OCI-M2 (cell line): ENCODE results near the gene RTP3.
"Not testable (repeated sequence)": the region's sequence is repeated elsewhere in the genome, so short reads cannot be mapped to it uniquely, and the experiment has no call there.

ENCODE experiments used
- DNase-seq: peaks from one replicate; lab custom pipeline; 2025; ENCODE audit not compliant: unreplicated experiment; lab: John Stamatoyannopoulos, UW

Gene RTP3

DNA sequence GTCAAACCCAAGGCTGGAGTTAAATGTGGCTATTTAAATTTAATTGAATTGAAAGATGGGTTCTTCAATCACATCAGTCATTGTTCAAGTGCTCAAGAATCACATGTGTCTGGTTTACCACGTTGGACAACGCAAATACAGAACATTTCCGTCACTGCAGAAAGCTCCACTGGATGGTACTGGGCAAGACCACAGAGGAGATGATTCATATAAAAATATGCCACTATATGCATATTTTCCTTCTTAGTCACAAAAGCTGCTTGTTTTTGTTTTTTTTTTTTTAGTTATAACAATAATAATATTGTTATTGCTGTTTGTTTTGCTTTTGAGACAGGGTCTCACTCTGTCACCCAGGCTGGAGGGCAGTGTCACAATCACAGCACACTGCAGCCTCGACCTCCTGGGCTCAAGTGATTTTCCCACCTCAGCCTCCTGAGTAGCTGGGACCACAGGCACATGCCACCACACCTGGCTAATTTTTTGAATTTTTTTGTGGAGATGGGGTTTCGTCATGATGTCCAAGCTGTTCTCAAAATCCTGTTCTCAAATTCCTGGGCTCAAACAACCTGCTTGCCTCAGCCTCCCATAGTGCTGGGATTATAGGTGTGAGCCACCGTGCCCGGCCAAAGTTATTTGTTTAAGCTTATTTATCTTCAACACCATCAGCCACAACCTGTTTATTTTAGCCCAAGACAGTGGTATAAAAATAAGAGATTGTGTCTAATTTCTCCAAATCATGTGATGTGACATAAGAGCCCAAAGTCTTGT lies 19.4 kb downstream of the RTP3 start:
- DNase-seq: no peak

DNA sequence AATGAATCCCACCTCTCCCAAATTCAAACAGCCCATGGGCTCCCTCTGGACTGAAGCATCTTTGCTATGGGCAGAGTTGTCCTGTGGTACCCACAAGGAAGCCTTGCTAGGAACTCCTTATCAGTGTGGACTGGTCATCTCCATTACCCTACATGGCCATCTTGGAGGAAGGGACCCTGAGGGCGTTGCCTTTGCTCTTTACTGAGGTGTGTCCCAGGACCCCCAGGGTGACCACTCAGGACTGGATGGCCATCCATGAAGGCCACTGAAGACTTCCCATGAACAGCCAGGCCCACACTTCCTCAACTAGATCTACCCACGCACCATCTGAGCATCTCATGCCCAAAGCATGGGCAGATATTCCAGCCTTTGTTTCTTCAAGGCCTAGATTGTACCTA lies 20.0 kb downstream of the RTP3 start:
- no peak for DNase-seq

DNA sequence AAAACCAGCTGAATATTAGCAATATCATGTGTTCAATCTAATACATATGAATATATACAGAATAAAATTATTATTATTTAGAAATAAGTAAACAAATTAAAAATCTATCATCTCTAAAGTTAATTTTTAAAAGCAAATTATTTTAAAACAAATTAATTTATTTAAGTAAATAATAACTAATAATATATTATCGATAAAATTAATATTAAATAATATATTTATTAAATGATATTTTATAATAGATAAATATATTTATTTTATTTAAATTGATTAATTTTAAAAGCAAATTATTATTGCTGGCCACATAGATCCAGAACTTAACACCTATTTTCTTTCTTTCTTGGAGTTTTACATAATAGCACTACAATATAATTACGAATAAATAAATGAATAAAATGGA lies 22.2 kb downstream of the RTP3 start:
- no peak for DNase-seq

DNA sequence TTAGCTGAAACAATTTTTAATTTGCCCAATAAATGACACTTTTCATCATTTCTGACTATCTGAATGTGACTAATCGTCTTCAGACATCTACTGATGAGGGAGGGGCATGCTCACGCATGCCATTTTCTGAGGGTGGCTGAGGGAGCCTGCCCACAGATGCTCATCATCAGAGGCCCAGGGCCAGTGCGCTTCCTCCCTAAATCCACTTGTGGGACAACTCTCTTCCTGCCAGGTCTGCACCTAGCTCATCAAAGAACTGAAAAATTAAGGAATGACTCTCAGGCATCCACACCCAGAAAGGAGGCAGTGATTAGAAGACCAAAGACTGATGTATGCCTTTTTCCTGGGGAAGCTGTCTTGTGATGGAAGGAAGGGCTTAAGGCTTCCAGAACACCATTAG lies 22.8 kb downstream of the RTP3 start:
- no peak for DNase-seq

DNA sequence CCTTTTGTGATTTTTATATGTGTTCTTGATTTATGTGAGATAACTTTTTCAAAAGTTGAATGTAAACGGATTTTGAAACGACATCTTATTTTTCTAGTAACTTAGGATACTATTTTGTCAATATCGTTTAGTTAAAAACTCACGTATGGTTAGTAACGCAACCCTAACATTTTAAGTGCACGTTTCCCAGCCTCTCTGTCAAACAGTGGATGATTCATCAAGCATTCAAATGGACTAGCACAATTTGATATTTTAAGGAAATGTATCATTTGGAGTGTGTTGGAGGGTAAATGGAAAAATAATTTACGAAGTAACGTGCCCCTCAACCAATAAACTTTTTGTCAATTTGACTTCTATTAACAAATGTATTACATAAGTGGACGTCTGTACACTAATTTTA lies 23.3 kb downstream of the RTP3 start:
- DNase-seq: no peak

DNA sequence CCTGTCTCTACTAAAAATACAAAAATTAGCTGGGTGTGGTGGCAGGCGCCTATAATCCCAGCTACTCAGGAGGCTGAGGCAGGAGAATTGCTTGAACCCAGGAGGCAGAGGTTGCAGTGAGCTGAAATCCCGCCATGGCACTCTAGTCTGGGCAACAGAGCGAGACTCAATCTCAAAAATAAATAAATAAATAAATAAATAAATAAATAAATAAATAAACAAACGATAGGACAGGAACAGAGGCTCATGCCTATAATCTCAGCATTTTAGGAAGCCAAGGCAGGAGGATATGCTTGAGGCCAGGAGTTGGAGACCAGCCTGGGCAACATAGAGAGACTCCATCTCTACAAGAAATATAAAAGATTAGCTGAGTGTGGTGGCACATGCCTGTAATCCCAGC lies 24.4 kb downstream of the RTP3 start:
- not testable (repeated sequence) for DNase-seq

DNA sequence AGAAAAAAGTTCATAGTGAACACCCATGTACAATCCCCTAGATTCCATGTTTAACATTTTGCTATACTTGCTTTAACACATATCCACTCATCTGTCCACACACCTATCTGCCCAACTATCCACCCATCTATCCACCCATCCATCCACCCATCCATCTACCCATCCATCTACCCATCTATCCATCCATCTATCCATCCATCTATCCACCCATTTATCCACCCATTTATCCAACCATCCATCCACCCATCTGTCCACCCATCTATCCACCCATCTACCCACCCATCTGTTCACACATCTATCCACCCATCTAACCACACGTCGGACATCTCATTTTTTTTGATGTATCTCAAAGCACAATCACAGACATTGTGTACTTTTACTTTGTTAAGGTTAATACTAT lies 25.8 kb downstream of the RTP3 start:
- DNase-seq: no peak

DNA sequence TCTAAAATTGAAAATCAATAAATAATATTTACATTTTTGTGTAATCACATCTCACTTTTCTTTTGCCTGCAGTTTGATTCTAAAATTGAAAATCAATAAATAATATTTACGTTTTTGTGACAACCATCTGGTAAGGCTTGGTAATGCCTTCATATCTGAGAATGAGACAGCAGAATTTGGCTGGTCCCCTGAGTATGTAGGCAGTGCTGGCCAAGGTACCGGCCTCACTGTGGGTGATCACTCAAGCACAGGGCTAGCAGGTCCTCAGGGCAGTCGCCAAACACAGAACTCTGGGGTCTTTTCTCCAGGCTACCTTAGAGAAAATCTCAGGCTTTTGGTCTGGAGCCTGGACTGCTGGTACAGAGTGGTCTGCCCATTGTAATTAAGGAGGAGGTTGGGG lies 26.2 kb downstream of the RTP3 start:
- no peak for DNase-seq

DNA sequence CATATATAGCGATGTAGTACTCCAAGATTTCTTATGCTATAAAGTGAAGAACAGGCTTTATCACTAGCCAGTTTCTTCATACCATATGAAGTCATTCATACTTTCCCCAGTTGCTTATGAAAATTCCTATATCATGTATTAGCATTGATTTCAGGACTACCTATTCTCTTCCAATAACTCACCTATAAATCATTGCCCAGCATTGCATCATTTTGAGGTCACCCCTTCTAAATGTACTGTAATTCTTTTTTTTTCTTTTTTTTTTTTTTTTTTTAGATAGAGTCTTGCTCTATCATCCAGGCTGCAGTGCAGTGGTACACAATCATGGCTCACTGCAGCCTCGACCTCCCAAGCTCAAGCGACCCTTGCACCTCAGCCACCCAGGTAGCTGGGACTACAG lies 27.1 kb downstream of the RTP3 start:
- DNase-seq: no peak

DNA sequence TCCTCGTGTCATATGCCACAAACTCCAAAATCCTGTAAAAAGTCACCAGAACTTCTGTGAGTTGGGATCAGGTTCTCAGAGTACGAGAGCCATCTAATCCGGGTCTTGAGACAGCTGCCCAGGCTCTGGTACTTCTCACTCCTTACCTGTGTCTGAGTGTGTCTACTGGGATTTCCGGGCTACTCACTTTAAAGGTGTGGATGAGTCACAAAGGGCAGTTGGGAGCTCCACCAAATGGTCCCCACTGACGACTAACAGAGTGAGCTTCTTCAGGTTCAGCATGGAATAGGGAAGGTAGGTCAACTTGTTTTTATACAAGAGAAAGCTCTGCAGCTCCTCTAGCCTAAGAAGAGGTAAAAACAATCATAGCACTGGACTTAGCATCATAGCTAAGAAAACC lies 29.5 kb downstream of the RTP3 start:
- DNase-seq: no peak

DNA sequence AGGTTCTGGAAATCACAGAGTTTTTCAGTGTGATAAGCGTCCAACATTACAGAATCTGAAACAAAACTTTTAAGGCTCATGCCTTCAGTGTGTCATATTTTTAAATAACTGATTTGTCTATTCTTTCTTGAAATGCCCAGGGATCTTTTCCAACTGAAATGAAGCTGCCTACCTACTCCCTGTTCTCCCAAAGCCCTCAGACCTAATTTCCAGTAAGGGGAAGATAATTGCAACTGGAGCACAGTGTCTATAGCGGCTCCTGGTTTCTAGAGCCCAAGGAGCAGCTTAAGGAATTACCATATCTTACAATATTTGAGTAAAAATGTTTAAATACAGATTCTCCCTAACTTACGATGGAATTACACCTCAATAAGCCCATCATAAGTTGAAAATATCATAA lies 35.3 kb downstream of the RTP3 start:
- no peak for DNase-seq

DNA sequence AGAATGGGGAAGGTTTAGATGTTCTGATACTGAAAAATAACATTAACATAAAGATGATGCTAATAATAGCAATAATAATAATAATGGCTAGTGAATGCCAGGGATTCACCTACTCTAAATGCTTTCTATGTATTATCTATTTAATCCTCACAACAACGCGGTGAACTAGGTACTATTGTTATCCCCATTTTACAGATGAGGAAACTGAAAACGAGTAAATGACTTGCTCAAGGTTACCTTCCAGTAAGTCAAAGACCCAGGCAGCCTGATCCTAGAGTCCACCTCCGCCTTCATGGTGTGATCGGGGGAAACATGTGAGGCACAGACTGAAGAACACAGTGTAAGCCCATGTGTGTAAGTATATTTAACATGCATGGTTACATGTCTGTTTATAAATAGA lies 38.0 kb downstream of the RTP3 start:
- no peak for DNase-seq

DNA sequence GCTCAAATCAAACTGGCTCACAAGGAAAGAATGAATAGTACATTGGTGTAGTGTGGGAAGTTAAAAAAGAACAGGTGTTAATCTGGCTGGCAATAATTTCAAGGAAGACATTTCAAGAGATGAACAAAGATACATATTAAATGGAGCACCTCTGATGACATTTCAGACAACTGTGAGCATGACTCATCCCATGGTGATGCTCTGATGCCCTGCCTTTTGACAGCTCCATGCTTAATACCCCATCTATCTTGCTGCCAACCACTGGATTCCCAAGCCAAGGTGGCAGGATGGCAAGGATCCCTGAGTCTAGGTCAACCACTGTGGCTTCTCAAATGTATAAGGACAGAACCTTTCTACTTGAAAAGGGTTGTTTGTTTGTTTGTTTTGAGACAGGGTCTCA lies 39.0 kb downstream of the RTP3 start:
- no peak for DNase-seq

DNA sequence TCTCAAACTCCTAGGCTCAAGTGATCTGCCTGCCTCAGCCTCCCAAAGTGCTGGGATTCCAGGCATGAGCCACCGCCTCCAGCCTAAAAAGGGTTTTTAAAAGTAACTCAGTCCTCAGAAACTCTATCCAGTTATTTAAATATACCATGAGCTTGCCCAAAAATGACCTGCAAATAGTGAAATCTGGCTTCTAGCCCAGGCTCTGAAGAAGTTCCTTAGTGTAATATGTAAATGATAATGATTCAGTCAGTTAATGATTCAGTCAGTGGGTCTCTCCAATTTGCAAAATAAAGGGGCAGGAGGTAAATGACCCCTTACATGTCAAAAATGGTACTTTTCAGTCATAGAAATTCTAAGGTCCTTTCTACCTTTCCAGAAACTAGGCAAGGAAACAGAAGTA lies 39.5 kb downstream of the RTP3 start:
- no peak for DNase-seq

DNA sequence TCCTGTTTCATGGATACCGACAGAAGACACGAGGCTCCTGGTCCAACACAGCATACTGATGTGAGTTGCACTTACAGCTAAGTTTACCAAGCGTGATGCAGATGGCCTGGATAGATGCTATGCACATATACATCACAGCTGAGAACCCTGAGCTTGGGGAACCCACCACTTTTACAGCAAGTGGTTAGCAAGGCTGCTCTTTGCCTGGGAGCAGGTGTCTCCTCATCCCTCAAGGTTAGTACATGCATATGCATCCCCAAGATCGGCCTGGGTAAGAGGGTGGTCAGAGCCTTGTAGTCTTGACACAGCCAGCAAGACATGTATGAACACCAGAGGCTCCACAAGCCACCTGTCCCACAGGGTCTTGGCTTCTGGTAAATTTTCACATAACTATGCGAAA lies 40.0 kb downstream of the RTP3 start:
- DNase-seq: no peak

DNA sequence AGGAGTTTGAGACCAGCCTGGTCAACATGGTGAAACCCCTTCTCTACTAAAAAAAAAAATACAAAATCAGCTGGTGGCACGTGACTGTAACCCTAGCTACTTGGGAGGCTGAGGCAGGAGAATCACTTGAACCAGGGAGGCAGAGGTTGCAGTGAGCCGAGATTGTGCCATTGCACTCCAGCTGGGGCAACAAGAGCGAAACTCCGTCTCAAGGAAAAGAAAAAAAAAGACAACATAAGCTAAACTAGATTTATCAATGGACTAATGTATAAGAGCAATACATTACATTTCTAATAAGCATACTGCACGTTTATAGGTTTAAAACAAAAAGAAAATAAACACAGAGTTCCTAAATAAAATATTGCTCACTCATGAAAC lies 40.6 kb downstream of the RTP3 start:
- DNase-seq: not testable (repeated sequence)

DNA sequence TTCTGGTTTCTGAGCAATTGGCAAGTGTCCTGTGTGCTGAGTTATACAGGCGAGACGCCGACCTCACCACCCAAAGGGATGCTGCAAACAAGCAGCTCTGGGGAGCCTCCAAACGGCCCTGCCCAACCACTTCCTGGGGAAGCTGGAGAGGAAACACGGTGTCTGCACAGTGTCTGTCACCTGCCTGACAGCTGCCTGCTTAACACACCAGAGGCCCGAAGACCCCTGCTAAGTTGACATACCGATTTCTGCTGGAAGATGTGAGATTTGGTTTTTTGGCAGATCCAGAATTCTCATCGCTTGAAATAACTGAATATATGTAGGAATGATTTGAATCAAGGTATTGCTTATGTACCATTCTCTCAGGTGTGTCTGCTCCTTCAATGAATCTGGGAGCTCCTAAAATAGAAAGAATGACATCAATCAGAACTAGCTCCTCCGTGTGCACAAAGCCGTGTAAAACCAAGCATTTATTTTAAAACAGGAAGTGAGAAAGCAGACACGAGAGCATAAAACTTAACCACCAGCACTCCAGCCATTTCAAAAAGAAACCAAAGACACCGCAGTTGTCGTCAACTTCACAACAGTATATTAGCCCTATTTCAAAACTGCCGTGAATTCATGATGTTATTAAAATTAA lies 41.1 kb downstream of the RTP3 start:
- DNase-seq: no peak

DNA sequence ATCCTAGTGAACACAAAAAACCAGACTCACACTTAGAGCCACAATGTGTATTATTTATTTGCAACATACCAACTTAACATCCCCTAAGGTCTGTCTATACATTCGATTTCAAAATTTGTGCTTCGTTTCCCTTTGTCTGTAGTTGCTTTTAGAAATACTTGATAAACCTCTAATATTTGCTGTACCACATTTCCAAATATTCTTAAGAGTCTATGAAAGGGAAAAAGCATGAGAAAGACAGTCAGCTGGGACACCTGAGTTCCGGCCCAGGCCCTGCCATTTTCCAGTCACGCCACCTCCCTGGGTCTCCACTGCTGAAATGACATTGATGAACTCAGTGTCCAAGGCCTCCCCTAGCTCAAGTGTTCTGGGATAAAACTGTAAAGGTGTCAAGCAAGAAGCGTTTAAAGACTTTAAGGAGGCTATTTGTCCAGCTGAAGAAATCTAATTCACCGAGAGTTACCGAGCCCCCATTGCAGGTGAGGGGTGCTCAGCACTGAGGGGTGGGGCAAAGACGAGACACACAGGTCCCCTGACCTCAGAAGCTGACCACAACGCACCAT lies 41.7 kb downstream of the RTP3 start:
- DNase-seq: no peak

DNA sequence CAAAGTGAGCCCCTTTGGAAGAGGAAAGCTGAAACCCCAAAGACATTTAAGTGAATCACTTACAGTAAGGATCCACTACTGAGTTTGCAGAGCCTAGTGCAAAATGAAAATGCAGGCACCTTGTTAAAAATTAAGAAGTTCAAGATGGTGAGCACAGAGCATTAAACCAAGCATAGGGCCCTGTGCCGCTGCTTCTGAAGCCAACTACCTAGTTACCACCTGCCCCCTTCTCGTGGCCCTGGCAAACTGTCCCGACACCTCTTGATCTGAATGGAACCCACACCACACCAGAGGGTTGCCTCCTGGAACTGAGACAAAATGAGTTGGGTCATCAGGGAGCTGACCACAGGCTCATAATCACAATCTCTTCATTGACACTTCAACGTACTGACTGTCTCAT lies 42.8 kb downstream of the RTP3 start:
- no peak for DNase-seq

DNA sequence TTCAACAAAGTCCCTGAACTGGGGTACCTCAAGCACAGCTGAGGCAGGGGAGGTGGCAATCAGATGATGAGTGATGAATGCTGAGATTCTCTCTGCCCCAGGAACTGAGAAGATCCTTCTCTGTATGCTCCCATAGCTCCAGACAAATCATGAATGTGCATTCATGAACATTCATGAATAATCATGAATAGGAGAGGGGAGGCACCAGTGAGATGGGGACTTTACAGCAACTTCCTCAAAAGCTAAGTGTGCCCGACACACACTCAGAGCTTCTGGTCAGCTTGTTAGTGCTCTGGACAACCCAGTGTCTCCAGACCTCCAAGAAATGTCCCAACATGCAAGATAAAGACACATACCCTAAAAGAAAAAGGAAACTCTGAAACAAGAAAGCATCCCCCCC lies 44.1 kb downstream of the RTP3 start:
- no peak for DNase-seq

DNA sequence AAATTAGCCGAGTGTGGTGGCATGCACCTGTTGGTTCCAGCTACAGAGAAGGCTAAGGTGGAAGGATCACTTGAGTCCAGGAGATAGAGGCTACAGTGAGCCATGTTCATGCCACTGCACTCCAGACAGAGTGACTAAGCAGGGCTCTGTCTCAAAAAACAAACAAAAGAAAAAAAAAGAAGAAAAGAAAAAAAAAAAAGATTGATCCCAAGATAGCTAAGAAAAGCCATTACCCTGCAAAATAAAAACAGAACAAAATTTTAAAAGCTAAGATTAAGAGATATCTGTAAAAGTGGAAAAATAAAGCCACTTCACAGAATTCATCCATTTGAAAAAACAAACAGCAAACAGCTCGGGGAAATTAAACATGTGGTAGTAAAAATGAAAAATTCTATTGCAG lies 44.6 kb downstream of the RTP3 start:
- no peak for DNase-seq

DNA sequence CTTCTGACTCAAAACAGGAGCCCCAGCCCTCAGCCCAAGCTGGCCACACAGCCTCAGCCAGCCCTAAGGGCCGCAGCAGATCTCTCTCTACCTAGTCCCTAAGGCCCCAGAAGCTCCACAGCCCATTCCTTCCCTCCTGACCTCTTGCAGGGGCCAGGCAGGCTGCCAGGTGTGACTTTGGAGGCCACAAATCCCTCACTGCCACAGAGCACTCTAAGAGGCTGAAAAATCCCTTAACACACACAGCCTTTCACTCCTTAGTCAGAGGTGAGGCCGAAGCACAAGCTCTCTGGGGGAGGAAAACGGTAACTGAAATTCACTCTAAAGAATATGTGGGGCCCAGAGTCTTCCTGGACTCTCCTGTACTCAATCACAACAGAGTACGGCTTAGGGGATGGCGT lies 45.0 kb downstream of the RTP3 start:
- no peak for DNase-seq
